ENCODE results near the gene SLIT3.

SLIT3 gene

DNA sequence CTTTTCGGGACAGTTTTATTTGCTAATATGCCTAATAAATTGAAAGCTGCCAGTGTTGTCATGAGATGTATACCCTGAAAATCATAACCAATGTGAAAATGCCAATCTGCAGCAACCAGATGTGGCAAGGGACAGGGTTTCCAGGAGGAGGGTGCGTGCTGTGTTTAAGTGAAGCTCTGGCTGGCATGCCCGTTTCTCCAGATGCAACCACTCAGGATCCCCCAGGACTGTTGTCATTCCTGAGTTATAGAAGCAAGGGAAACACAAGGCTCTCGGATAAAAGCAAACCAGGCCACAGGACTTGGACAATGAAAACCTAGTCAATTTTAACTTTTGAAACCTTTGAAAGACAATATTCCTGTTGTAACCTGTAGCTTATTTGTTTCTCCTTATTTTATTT, 360.2 kb downstream of the SLIT3 start:
- Histone ChIP-seq H3K9me3 (ENCODE audit: control insufficient read depth, insufficient read depth, low read length) (no peaks in the 10 kb centered on the region; the same call in 1 of the 2 replicates), H3K4me1 (ENCODE audit: control insufficient read depth, low read length) (peaks cover 2% of the 10 kb centered on the region; the same call in 1 of the 2 replicates), H3K4me2 (ENCODE audit: low read length) (no peak overlapping the region), H3K79me2 (ENCODE audit: control insufficient read depth, low read length) (no peaks in the 10 kb centered on the region), H3K36me3 (ENCODE audit: control insufficient read depth, low read length) (no peaks in the 10 kb centered on the region), H3K27me3 (ENCODE audit: control insufficient read depth, low read length) (peaks cover 3% of the 10 kb centered on the region; the same call in 1 of the 2 replicates), H4K20me1 (ENCODE audit: control insufficient read depth, insufficient read depth, low read depth, low read length) (no peaks in the 10 kb centered on the region), H3K27ac (ENCODE audit: low read depth, low read length) (no peak overlapping the region), H3F3A (ENCODE audit: control insufficient read depth, insufficient read depth) (no peaks in the 10 kb centered on the region), H3K9me2 (replicated peaks; ENCODE audit: control insufficient read depth, low read length) (no peaks in the 10 kb centered on the region), H3K4me3 (ENCODE audit: low read length) (no peak overlapping the region)
- TF ChIP-seq, protein P1, sequence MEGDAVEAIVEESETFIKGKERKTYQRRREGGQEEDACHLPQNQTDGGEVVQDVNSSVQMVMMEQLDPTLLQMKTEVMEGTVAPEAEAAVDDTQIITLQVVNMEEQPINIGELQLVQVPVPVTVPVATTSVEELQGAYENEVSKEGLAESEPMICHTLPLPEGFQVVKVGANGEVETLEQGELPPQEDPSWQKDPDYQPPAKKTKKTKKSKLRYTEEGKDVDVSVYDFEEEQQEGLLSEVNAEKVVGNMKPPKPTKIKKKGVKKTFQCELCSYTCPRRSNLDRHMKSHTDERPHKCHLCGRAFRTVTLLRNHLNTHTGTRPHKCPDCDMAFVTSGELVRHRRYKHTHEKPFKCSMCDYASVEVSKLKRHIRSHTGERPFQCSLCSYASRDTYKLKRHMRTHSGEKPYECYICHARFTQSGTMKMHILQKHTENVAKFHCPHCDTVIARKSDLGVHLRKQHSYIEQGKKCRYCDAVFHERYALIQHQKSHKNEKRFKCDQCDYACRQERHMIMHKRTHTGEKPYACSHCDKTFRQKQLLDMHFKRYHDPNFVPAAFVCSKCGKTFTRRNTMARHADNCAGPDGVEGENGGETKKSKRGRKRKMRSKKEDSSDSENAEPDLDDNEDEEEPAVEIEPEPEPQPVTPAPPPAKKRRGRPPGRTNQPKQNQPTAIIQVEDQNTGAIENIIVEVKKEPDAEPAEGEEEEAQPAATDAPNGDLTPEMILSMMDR (IDR thresholded peaks at IDR 0.05; ENCODE audit: low read depth, low read length, poor library complexity, severe bottlenecking), result no peak
- no peak for TF ChIP-seq EZH2phosphoT487 (IDR thresholded peaks at IDR 0.05; ENCODE audit: borderline replicate concordance, low read length)

DNA sequence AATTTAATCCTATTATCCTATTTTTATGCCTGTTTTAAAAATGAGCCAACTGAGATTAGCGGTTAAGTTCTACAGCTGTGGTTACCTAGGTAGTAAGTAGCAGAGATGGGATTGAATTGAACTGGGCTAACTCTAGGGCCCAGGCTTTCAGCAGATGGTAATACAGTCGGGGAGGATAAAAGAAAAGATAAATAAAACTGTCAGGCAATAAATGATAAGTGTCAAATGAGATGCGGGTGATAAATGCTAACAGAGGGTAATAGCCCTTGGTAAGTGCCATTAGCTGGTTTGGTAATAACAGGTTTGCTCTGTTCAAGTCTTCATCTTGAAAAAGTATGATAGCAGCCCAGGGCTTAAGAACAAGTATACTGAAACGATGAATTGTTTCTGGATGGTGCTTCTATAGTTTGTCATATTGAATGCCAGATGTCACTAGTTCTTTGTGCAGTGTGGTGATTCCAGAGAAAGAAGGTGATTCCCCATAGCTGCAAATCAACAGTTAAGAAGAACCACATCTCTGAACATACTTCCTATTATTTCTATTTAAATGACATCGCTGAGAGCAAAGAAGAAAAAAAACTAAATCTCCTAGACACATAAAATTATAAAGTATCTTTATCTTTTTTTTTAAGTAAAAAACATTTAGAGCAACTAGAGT, 360.9 kb downstream of the SLIT3 start:
- Histone ChIP-seq H3F3A (ENCODE audit: control insufficient read depth, insufficient read depth) (no peaks in the 10 kb centered on the region), H3K9me3 (ENCODE audit: control insufficient read depth, insufficient read depth, low read length) (no peaks in the 10 kb centered on the region; the same call in 1 of the 2 replicates), H3K4me3 (ENCODE audit: low read length) (no peak overlapping the region), H3K27me3 (ENCODE audit: control insufficient read depth, low read length) (peaks cover 3% of the 10 kb centered on the region; the same call in 1 of the 2 replicates), H3K27ac (ENCODE audit: low read depth, low read length) (no peak overlapping the region), H3K9me2 (replicated peaks; ENCODE audit: control insufficient read depth, low read length) (no peaks in the 10 kb centered on the region), H3K4me2 (ENCODE audit: low read length) (no peak overlapping the region), H3K4me1 (ENCODE audit: control insufficient read depth, low read length) (peaks cover 2% of the 10 kb centered on the region; the same call in 1 of the 2 replicates), H3K79me2 (ENCODE audit: control insufficient read depth, low read length) (no peaks in the 10 kb centered on the region), H4K20me1 (ENCODE audit: control insufficient read depth, insufficient read depth, low read depth, low read length) (no peaks in the 10 kb centered on the region), H3K36me3 (ENCODE audit: control insufficient read depth, low read length) (no peaks in the 10 kb centered on the region)
- no peak for TF ChIP-seq EZH2phosphoT487 (IDR thresholded peaks at IDR 0.05; ENCODE audit: borderline replicate concordance, low read length)
- TF ChIP-seq, protein P1 (IDR thresholded peaks at IDR 0.05; ENCODE audit: low read depth, low read length, poor library complexity, severe bottlenecking), result no peak

DNA sequence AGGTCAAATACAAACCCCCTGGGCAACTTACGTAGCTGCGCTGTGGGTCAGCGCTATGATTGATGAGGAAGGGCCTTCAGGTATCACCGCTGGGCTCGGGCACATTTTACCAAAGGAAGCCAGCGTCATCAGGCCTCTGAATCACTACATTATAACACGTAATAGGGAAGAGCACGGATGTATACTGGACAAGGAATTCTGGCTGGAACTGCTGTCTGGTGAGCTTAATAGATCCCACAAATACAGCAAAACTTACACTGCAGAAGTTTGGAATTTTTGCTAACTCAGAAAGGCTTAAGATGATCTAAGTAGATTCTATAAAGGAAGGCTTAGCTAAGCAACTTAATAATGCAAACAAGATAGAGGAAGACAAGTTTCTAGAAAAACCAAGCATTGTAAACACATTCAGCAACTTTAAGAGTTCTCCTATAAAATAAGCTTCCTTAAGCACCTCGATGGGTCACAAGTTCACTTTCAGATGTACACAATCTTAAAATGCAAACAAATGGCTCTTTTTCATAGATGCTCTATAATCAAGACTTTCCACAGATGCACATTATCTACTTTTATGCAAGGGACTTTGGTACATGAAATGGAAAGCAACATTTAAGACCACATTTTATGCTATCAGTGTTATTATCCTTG, 361.7 kb downstream of the SLIT3 start:
- Histone ChIP-seq H3K9me3 (ENCODE audit: control insufficient read depth, insufficient read depth, low read length) (no peaks in the 10 kb centered on the region; the same call in 1 of the 2 replicates), H3K4me2 (ENCODE audit: low read length) (no peak overlapping the region), H3K27ac (ENCODE audit: low read depth, low read length) (no peak overlapping the region), H3K4me3 (ENCODE audit: low read length) (no peak overlapping the region), H3K36me3 (ENCODE audit: control insufficient read depth, low read length) (no peaks in the 10 kb centered on the region), H3F3A (ENCODE audit: control insufficient read depth, insufficient read depth) (no peaks in the 10 kb centered on the region), H3K27me3 (ENCODE audit: control insufficient read depth, low read length) (peaks cover 3% of the 10 kb centered on the region; the same call in 1 of the 2 replicates), H3K9me2 (replicated peaks; ENCODE audit: control insufficient read depth, low read length) (no peaks in the 10 kb centered on the region), H3K79me2 (ENCODE audit: control insufficient read depth, low read length) (no peaks in the 10 kb centered on the region), H4K20me1 (ENCODE audit: control insufficient read depth, insufficient read depth, low read depth, low read length) (no peaks in the 10 kb centered on the region), H3K4me1 (ENCODE audit: control insufficient read depth, low read length) (peaks cover 2% of the 10 kb centered on the region; the same call in 1 of the 2 replicates)
- TF ChIP-seq, protein P1 (IDR thresholded peaks at IDR 0.05; ENCODE audit: low read depth, low read length, poor library complexity, severe bottlenecking), result no peak
- no peak for TF ChIP-seq EZH2phosphoT487 (IDR thresholded peaks at IDR 0.05; ENCODE audit: borderline replicate concordance, low read length)

Measured in DOHH2 (cell line).